Transverse colon (tissue), 3 donors: ENCODE measurements around the gene SENP3.

Experiments used
- CTCF ChIP-seq, 5 experiments: fragments of 200-600 bp in 3 of 5; fragments of 450-650 bp in 2 of 5; sonication (generic) in 3 of 5; IDR thresholded peaks; 1 replicate in 2 of 5; 2 replicates in 3 of 5; pipeline ENCODE4 v1.5.1; 2016 to 2017; ENCODE audit warnings: antibody characterized with exemption in 5 of 5, inconsistent platforms in 3 of 5, mild to moderate bottlenecking in 2 of 5, moderate library complexity in 1 of 5
- EP300 ChIP-seq: sonication (generic); formaldehyde crosslinking; IDR thresholded peaks from one replicate; pipeline ENCODE4 v1.6.1; 2017; ENCODE audit warnings: antibody characterized with exemption, low read depth
- POLR2A ChIP-seq: fragments of 450-650 bp; IDR thresholded peaks from one replicate; pipeline ENCODE4 v1.6.1; 2016; ENCODE audit warnings: antibody characterized with exemption, mild to moderate bottlenecking, moderate library complexity

GRCh38 chr17:7576432-7576937, 14.8 kb downstream of the SENP3 start:
- TF ChIP-seq EP300 (no peak), POLR2A (no peak), CTCF (IDR thresholded peaks at IDR 0.05) (no peak)
